Dermis blood vessel endothelial cell (primary cell): ENCODE measurements around the gene RBM19. TPM values are rescaled to one million over a fixed set of nuclear protein-coding genes. Genes with fewer than 3 reads are reported as not detected.
A peak's percentile ranks its signal among the peaks of the same experiment; 100 is the strongest.

Source experiments
- DNase-seq: peaks from one replicate; pipeline ENCODE4 v3.0.0; 2010
- total RNA-seq: library from RNA; depleted of rRNA; stranded (reverse); fragments of >200 nt; gene quantifications from 2 replicates; pipeline ENCODE4 v1.2.3, GENCODE V29; 2014

Gene RBM19
- total RNA-seq, 1 donor from 2014 or later = 15.1 TPM

DNA sequence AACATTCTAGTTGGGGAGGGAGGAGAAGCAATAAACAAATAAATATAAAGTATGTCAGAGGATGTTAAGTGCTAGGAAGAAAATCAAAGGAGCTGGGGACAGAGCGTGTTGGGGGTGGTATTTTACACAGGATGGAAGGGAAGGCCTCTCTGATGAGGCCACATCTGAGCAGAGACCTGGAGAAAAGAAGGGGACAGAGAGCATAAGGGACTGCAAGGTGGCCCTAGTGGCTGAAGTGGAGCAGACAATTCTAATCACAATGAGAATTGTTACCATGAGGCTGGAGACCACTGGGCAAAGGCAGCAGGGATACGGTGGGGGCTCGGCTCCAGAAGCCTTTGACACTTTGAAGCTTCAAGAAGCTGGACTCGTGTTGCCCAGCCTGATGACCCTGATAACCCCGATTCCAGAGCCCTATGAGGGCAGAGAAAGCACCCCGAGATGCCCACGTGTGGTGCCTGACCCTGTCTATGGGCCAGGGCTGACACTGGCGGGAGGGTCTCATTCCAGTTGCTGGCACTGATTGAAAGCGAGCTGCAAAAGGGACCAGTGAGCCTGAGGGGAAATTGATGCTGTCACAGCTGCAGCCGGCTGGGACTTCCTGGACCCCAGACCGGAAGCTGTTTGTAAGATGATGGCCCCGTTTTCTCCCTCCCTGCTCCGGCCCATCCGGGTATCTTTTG lies 169.1 kb downstream of the RBM19 start:
- no peak for DNase-seq

GRCh38 chr12:113796066-113796827 lies 169.9 kb downstream of the RBM19 start:
- DNase-seq = no peak

- DNase-seq = no peak
These were observed 170.7 kb downstream of the RBM19 start for GRCh38 chr12:113795445-113795844.

GRCh38 chr12:113794774-113795173 lies 171.4 kb downstream of the RBM19 start:
- DNase-seq = no peak

GRCh38 chr12:113793250-113793649 lies 172.9 kb downstream of the RBM19 start:
- no peak for DNase-seq

DNA sequence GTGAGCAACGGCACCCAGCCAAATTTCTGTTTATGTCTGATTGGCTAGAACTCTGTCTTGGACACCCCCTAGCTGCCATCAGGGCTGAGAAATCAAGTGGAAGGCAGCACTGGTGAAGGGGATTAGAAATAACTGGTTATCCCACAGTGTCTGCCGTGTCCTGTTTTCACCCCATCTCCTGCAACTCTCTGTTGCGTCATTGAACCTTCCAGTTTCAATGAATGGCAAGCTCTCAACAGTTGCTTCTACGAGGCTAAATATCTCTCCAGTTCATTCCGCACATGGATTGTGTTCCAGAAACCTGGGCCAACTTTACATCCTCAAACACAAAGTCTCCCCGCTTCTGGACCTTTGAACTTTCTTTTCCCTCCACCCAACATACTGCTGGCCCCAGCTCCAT lies 173.7 kb downstream of the RBM19 start:
- DNase-seq = no peak

DNA sequence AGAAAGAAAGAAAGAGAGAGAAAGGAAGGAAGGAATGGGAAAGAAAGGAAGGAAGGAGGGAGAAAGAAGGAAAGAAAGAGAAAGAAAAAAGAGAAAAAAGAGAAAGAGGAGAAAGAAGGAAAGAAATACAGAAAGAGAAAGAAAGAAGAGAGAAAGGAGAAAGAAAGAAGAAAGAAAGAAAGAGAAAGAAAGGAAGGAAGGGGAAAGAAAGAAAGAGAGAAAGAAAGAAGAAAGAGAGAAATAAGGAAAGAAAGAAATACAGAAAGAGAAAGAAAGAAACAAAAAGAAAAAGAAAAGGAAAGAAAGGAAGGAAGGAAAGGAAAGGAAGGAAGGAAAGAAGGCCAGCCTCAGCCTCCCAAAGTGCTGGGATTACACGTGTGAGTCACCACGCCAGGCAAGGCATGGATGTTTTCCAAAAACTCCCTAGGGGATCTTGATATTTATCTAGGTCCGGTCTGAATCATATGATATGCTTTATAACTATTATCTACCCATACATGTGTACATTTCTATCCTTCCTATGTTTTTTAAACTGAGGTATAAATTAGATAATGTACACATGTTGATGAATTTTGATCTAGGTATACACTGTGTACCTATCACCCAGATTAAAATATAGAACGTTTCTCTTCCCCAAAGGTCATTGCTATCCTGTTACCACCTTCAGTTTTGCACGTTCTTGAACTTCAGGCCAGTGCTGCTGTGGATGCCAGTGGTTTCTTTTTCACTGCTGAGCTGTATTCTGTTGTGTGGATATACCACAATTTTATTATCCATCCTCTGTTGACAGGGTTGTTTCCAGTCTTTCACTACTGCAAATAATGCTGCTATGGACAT lies 177.9 kb downstream of the RBM19 start:
- DNase-seq = no peak

DNA sequence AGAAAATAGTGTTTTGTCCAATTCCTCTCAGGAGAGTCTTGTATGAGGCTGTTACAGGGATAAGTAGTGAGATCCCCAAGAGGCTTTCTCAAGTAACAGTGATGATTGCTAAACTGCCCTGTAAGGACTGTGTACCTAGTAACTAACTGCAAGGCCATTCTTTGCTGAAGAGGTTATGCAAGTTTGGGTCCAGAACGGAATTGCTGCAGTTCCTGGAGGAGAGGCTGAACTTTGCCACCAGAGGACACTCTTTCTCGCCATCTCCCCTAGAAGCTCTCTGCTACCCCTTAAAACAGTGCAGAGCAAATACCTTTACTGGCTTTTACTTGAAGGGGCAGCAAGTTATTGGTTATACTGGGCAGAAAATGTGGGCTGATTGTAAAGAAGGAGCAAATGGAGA lies 180.0 kb downstream of the RBM19 start:
- no peak for DNase-seq

- DNase-seq = no peak
These were observed 182.3 kb downstream of the RBM19 start for GRCh38 chr12:113783811-113784210.

DNA sequence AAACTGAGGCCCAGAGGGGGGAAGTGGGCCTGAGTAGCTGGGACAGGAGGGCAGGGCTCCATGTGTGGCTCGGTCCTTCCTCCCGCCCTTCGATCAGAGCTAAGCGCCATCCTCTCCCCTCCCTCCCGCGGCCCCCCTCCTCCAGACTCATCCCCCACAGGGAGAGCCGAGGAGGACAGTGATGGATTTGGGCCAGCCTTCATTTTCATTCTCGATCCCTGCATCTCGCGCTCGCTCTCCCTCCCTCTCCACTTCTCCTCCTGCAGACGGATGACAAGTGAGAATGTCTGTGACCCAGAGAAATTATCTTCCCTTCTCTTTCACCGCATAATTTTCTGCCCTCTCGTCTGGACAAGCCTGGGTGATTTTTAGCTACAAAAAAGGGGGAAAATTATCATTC lies 183.3 kb downstream of the RBM19 start:
- DNase-seq = no peak

DNA sequence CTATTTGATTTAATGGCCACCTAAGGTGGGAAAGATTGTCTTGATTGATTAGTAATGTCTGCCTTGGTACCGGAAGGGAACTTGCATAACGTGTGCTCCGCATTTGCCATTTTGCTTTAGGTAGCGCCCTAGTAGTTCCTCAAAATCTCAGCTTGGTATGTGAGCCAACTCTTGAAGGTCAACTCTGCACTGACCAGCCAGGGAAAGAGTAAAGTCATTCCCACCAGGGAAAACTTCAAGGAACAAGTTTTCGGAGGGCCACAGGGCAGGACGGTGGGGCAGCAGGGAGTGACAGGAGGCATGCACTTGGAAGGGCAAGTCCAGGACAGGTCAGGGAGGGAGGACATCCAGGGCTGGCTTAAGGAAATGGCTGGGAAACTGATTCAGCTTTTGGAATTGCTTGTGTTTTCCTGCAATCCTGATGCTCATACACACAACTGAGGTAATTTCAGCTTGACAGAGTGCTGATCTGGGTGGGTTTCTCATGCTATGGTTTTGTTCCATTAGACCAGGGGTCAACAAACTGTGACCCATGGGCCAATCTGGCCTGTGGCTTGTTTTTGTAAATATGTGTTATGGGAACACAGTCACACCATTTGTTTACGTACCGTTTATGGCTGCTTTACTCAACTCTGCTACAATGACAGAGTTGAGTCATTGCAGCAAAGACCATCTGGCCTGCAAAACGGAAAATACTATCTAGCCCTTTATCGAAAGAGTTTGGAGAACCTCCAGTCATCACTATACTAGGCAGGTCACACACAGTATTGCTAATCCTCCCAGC lies 184.5 kb downstream of the RBM19 start:
- peak; percentile 57 for DNase-seq

DNA sequence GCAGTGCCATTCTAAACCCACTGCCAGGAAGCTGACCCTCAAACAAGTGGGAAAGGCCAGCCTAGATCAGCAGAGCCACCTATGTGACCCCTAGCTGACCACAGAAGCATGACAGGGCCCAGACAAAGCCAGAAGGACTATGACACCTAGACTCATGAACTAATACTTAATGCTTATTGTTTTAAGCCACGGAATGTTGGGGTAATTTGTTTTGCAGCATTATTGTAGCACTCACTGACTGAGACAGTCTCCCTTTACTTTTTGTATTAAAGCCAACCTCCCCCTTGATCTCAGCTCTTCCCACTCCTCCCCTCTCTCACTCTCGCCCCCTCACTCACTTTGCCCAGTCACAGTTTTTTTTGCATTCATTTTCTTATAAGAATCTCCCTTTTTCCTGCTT lies 186.4 kb downstream of the RBM19 start:
- no peak for DNase-seq

DNA sequence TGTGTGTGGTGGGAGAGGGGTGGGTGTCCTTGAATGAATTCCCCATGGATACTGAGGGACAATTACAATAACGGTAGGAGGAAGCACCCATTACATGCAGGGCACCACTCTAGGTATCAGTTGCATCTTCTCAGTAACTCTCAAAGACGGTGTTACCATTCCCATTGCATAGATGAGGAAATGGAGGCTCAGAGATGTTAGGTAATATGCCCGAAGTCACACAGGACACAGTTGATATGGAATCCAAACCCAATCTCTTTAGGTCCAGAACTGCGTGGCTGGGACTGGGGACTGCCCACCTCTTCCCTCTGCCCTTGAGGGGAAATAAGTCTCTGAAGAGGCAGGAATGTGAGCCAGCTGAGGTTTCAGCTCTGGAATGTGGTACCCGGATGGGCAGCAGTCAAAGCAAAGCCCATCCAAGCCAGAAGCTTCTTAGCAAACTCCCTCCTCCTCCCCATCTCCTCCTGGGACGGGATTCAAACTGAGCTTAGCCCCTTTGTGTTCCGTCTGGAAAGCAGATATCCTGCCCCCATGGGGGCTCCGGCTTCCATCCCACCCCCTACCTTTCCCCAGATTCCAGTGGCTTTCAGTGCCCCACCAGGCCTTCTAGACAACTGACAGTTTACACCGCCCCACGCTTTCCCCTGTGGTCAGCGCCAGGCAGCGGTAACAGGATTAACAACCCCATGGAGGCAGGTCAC lies 187.5 kb downstream of the RBM19 start:
- no peak for DNase-seq

DNA sequence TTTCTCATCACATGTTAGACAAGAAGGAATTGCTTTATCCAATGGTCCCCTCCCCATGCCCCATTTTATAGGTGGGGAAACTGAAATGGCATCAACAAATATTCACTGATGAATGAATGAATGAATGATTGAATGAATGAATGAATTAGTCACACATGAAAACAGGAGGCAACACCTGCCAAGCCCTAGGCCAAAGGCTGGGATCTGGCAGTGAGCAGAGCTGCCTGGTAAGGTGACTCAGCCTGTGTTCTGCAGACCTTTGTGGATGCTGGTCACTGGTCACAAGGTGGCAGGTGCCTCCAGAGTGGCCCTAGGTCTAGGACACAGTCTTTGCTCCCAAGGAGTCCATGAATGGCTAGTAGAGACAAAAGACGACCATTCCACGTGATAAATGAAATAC lies 188.4 kb downstream of the RBM19 start:
- DNase-seq = no peak

DNA sequence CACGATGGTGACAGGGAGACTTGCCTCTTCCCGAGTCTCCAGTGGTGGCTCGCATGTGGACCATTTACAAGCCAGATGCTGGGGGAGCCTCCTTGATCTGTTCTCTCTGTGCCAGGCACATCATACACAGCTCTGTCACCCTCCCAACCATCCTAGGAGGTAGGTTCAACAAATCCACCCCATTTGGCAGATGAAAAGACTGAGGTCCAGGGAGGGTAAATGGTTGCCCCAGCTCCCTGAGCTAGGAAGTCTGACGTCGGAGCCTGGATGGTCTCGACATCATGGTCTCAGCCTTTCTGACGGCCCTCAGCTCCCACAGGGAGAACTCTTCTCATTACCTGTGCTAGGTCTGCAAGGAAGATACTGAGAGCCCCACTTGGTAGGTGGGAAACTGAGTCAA lies 189.6 kb downstream of the RBM19 start:
- DNase-seq = no peak

GRCh38 chr12:113774526-113774925 lies 191.6 kb downstream of the RBM19 start:
- DNase-seq = no peak

DNA sequence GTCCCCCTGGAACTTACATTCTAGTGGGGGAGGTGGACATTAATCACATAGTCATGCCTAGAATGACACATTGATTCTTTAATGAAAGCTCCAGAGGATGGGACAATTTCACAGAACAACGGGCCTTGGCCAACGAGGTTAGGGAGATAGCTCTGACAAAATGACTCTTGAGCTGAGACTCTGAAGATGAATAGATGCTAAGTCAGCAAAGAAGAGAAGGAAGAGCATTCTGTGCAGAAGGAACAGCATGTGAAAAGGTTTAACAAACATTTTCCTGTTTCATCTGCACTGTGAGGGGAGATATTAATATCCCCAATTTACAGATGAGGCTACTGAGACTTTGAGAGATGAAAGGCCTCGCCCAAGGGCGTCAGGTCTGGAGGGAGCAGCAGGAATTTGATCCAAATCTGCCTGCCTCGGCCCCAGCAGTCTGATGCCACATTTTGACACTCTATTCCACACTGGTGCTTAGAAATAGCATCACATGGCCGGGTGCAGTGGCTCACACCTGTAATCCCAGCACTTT lies 193.6 kb downstream of the RBM19 start:
- no peak for DNase-seq

DNA sequence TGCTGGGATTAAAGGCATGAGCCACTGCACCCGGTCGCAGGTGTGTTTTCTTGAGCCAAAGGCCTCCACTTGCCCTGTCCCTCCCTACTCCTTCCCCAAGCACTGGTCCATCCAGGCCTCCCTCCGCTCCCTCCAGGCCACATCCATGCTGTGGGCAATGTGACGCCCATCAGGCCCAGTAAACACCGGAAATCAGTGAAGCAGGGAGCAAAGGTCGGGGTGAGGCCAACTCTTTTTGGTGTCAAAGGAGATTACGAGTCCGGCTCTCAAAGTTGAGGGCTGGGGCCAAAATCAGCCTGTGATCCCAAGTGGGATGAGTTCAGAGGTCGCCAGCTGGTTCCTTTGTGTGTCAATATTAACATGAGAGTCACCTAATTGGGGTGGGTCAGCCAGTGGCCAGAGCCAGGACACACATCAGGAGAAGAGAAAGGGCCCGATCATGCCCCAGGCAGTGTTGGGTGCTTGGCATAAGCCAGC lies 195.7 kb downstream of the RBM19 start:
- DNase-seq = no peak

- DNase-seq = no peak
These were observed 196.8 kb downstream of the RBM19 start for GRCh38 chr12:113769305-113769704.

- DNase-seq = no peak
These were observed 197.3 kb downstream of the RBM19 start for GRCh38 chr12:113768850-113769249.
